GM19467 (cell line): ENCODE data around the gene VPS35L.
"Not testable (repeated sequence)": the region's sequence is repeated elsewhere in the genome, so short reads cannot be mapped to it uniquely, and the experiment has no call there.

Experiments used
- ATAC-seq: cut with Tn5 transposase; IDR thresholded peaks from one replicate; pipeline ENCODE4 v1.9.1; 2021; ENCODE audit warnings: mild to moderate bottlenecking, moderate library complexity; ENCODE audit not compliant: unreplicated experiment

VPS35L gene

GRCh38 chr16:19528666-19529065, 26.8 kb upstream of the VPS35L start:
- ATAC-seq, result no peak

DNA sequence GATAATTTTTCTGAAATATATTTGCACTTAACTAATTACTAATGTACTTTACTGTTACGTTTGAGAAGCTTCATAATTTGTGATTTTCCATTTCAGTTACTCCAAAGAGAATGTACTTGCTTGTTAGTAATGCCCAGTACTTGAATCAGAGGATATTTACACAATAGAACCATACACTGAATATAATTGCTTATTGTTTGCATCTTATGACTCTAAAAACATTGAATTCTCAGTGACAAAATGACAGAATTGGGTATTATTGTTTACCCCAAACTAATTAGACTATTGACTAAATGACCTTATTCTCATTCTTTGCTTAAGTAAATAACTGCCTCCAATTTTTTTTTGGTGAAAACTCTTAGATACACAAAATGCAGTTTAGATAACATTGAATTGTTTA, 22.9 kb upstream of the VPS35L start:
- ATAC-seq, result no peak

DNA sequence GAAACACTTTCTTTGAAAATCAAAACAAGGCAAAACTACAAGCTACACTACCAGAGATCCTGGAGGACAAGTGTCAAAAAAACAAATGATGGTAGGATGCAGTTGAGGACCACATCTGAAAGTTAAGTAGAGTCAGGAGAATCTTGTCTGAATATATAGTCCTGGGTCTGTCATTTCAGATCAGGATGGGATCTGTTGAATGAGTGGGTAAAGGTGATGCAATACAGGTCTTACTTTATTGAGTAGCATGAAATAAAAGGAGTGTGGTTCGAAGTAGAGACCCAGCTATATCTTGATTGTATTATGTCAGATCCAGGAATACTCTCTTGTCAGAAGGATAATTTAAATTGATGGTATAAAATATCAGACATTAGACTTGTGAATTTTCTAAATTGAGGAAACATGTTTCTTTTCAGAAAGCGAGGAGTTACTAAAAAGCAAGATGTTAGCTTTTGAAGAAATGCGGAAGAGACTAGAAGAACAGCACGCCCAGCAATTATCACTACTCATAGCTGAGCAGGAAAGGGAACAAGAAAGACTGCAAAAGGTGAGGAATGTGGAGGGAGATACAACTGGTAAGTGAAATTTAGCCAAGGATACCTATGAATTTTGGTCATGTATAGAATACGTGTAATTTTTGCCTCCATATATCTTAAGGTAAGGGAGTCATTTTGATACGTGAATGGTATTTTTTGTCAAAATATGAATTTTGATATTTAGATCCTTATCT, 15.1 kb upstream of the VPS35L start:
- no peak for ATAC-seq

DNA sequence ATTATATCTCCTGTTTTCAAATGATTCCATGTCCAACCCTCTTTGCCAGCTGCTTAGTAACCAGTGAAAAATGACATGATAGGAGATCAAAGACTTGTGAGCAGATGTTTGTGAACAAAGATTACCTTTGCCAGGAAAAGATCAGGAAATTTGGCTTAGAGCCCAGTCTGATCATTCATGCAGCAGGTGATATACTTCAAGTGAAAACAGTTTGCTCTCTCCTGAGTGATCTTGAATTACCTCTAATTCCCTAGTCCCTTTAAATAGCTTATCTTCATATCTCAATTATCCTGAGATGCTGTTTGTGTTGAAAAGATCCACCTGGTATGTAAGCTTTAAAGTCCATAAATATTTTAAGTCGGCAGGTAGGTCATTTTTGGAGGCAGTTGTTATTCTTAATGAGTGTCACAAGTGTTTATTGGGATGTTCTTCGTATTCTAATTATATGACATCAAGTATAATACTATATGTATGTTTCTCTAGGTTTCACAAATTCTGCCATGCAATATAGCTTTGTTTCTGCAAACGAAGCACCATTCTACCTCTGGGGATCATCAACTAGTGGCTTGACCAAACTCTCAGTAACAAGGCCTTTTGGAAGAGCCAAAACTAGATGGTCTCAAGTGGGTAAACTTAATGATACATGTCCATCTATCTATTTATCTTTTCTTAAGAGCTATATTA, 13.2 kb upstream of the VPS35L start:
- ATAC-seq, result no peak

GRCh38 chr16:19543278-19543996, 12.1 kb upstream of the VPS35L start:
- not testable (repeated sequence) for ATAC-seq

DNA sequence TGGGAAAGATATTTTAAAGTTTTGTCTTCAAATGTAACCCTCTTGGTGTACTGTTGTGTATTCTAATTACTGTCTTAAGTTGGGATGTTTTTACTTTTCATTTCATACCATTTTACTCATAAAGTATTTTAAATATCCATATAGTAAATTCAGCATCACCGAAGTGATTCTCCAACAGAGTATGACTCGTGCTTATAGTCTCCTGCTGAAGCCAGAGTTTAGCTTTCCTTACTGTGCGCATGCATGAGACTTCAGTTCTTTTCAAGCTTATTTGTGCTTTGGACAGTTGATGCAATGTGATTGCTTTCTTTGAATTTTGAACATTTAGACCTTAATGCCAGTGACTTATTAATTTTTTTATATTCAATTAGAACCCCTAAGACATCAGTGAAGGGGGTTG, 7.4 kb upstream of the VPS35L start:
- ATAC-seq, result no peak

DNA sequence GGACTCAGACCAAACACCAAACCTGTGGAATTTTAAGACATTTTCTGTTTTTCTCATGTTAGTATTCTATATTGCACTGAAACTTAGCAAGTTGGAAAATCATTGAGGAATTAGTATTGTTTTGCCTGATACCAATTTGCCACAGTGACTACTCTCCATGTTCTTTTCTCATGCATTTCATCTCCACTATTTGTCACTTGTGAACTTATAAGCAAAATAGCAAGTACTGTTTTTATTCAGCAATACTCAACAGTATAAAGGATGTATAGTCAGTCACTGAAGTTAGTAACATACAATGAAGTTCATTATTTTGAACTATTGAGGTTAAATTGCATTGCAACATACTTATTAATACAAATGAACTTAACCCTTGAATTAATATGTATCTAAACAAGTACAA, 5.8 kb upstream of the VPS35L start:
- ATAC-seq, result no peak

DNA sequence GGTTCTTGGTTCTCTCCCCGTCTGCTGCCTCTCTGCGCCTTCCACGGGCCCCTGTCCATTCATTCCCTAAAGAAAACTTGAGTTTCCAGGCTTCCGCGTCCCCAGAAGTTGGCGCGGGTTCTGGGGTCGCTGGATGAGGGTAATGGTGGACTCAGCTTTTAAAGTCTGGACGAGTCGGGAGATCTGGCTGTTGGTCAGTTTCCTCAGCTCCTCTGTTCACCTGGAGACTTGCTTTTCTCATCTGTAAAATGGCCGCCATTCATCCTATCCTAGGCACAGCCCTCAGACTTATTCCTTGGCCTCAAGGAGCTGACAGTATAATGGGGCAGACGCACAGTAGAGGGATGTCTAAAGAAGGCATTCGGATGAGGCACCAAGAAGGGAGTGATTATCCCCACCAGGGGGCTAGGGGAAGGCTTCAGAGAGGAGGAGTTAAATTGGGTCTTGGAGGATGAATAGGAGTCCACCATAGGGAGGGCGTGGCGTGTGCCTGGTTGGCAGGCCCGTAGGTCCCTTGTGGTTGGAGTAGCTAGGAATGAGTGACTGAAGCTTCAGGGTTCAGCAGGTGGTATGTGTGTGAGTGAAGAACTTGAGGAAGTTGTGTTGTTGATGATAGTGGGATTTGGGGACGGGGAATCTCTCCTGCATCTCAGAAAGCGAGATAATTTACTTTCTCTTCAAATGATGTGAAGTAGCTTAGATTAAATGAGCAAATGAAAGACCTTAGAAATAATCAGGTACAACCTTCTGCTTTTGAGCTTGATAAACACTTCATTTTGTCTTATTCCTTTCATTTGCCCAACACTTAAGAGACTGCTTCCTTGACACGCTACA, 652 bp downstream of the VPS35L start:
- no peak for ATAC-seq

DNA sequence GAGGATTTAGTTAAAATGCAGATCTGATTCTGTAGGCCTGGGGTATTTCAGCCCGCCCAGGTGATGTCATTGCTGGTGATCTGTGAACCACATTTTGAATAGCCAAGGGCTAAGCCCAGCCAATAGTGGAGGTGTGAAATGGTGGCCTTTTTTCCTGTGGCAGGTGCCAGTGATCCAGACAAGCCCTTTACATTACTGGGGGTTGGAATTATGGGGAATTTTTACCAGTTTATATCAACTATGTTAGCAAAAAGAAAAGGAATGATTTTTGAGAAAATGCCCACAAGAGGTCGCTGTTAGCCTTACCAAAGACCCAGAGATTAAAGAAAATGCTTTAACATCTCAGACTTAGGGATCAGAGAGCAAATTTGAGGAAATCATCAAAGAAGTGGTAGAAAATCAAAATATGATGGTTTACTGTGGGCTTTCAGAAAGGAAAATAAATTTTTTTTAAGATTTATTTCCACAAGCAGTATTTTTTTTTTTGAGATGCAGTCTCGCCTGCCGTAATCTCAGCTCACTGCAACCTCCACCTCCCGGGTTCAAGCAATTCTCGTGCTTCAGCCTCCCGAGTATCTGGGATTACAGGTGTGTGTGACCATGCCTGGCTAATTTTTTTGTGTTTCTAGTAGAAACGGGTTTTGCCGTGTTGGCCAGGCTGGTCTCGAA, 3.9 kb downstream of the VPS35L start:
- ATAC-seq, result no peak

GRCh38 chr16:19560078-19560477, 4.6 kb downstream of the VPS35L start:
- ATAC-seq, result no peak

- ATAC-seq, result no peak
Observed at GRCh38 chr16:19563377-19563776, 7.9 kb downstream of the VPS35L start.

- ATAC-seq, result no peak
Observed at GRCh38 chr16:19566362-19566761, 10.9 kb downstream of the VPS35L start.

GRCh38 chr16:19567560-19567959, 12.1 kb downstream of the VPS35L start:
- ATAC-seq, result no peak

- no peak for ATAC-seq
Observed at GRCh38 chr16:19573997-19574396, 18.5 kb downstream of the VPS35L start.

- no peak for ATAC-seq
Observed at GRCh38 chr16:19574615-19575014, 19.1 kb downstream of the VPS35L start.

GRCh38 chr16:19578378-19578971, 23.0 kb downstream of the VPS35L start:
- no peak for ATAC-seq

DNA sequence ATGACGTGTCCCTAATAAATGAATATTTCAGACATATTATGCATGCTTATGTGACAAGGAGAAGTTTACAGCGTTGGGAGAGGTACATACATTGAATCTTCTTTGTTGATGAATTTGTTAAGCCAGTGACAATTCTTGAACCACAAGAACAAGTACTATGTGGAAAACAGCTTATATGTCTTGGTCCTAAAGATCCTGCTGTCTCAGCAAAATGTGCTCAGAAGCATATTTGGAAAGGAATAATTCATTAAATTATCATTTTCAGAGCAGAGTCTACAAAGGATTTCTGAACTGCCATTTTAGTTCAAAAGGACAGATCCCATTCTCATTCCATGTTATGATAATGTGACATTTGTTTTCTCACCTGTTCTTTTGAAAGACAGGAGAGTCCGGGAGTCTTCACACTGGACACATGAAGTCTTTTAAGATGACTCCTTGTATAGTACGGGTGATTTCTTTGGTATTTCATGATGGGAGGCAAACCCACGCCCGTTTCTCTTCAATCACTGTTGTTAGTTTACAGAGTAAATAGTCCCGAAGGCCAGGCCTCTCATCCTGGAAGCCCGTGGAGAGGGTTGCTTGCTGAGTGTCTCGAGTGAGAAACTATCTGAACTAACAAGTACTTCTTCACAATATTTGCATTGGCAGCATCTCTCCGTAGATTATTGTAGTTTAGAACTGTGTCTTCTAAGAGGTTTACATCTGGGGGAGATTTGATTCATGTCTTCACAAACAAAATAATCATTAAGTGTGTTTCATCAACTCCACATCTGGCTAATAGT, 26.7 kb downstream of the VPS35L start:
- no peak for ATAC-seq

DNA sequence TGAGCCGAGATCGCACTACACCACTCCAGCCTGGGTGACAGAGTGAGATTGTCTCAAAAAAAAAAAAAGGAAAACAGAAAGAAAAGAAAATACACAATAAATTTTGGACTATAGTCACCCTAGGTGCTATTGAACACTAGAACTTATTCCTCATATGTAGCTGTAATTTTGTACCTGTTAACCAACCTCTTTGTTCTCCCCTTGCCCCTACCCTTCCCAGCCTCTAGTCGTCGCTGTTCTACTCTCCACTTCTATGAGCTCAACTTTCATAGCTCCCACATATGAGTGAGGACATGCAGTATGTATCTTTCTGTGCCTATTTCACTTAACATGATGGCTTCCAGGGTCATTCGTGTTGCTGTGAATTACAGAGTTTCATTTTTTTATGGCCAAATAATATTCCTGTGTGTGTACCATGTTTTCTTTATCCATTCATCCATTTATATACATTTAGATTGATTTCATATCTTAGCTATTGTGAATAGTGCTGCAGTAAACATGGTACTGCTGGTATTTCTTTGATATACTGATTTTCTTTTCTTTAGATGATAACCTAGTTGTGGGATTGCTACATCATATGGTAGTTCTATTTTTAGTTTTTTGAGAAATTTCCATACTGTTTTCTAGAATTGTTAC, 28.3 kb downstream of the VPS35L start:
- no peak for ATAC-seq

DNA sequence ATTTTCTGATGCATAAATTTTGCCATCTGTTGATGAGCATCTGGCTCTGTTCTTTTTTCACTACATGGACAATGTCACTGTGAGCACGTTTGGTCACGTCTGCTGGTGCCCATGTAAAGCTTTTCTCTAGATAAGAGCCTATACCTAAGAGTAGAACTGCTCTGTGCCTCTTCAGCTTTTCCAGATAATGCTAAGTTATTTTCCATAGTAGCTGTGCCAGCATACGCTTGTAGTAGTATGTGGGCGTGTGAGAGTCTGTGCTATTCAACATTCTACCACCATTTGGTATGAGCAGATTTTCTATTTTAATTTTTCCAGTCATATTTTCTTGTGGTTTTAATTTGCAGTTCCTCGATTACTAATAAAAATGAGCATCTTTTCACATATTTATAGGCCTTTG, 33.2 kb downstream of the VPS35L start:
- no peak for ATAC-seq
